Measurements from ENCODE around the gene MYL2.
A peak's percentile ranks its signal among the peaks of the same experiment; 100 is the strongest.
"Not testable (repeated sequence)": the region's sequence is repeated elsewhere in the genome, so short reads cannot be mapped to it uniquely, and the experiment has no call there.

Gene MYL2, protein sequence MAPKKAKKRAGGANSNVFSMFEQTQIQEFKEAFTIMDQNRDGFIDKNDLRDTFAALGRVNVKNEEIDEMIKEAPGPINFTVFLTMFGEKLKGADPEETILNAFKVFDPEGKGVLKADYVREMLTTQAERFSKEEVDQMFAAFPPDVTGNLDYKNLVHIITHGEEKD

DNA sequence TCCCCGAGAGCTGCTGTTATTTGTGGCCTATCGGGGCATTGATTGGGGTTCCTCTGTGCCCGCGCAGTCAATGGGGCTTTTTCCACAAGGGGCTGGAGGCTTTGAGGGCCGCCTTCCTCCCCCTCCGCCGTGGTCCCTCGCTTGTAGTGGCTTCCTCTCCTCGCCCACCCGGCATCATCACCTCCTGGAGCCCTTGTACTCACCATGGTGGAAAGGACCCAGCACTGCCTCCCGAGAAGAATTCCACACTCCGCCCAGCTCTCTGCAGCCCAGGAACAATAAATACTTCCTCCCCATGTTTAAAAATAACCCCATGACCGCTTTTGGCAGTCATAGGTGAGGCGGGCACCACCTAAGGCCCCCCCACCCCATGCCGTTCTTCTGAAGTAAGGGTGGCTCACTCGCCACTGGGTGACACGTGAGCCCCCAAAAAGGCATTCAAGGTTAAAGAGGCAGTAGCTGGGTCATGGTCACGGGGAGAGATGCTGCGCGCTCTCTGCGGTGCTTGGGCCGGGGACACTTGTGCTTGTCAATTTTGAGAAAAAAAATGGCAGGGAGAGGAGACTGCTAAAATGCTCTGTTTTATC, at the start of gene MYL2:
MYL2 (minus strand) TSS at position 256 of the 587 bp plus-strand sequence; CDS start at position 206, 50 bp downstream.
- DNase-seq, result no peak

DNA sequence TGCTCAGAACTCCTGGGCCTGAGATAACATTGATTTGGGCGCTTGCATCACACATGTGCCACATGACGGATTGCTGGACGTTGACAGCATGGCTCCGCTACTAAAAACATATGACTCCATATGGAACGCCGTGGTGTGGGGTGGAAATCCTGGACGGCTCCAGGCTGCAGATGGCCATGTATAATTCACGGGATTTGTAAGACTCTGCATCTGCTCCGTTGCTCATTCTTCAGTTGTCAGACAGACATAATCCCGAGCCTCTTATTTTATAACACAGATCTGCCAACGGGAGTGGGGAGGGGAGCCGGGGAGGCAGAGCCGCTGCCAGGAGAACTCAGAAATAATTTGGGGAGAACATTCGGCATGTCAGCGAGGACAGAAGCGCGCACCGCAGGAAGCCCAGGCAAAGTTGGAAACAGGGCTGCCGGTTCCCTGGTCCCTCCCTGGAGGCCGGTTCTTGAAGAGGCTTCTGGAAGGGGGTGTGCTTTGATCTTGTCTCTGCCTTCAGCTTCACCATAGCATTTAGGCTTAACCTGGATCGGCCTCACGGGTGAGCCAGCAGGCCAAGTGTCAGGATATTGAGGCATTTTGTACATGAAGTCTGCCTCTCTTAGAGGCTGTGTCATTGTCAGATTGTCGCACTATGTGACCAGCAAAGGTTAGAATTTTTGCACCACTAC, 45.8 kb upstream of the MYL2 start:
- DNase-seq, result no peak

GRCh38 chr12:110965574-110965973, 45.2 kb upstream of the MYL2 start:
- no peak for DNase-seq

- no peak for DNase-seq
Measured at GRCh38 chr12:110960795-110961194, 40.4 kb upstream of the MYL2 start.

- DNase-seq, result no peak
Measured at GRCh38 chr12:110957652-110958051, 37.3 kb upstream of the MYL2 start.

DNA sequence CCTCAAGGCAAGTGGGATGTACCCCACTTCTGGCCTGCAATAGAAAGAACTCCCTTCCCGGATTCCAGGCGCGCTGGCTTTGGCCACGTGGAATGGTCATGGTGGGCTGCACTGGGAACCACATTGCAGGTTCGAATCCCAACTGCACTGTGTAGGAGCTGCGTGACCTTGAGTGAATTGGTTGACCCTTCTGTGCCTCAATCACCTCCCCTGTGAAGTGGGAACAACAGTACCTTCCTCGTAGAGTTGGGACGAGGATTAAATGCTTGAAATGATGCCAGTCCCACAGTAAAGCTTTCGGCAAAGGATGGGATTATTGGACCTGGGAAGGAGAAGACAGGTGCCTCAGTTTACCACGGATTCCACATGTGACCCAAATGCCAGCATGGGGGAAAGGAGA, 36.8 kb upstream of the MYL2 start:
- DNase-seq, result no peak

DNA sequence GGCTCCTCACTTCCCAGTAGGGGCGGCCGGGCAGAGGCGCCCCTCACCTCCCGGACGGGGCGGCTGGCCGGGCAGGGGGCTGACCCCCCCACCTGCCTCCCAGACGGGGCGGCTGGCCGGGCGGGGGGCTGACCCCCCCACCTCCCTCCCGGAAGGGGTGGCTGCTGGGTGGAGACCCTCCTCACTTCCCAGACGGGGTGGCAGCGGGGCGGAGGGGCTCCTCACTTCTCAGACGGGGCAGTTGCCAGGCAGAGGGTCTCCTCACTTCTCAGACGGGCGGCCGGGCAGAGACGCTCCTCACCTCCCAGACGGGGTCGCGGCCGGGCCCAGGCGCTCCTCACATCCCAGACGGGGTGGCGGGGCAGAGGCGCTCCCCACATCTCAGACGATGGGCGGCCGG, 30.5 kb upstream of the MYL2 start:
- not testable (repeated sequence) for DNase-seq

DNA sequence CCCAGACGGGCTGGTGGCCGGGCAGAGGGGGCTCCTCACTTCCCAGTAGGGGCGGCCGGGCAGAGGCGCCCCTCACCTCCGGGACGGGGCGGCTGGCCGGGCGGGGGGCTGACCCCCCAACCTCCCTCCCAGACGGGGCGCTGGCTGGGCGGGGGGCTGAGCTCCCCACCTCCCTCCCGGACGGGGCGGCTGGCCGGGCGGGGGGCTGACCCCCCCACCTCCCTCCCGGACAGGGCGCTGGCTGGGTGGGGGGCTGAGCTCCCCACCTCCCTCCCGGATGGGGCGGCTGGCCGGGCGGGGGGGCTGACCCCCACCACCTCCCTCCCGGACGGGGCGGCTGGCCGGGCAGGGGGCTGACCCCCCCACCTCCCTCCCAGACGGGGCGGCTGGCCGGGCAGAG, 30.1 kb upstream of the MYL2 start:
- not testable (repeated sequence) for DNase-seq

DNA sequence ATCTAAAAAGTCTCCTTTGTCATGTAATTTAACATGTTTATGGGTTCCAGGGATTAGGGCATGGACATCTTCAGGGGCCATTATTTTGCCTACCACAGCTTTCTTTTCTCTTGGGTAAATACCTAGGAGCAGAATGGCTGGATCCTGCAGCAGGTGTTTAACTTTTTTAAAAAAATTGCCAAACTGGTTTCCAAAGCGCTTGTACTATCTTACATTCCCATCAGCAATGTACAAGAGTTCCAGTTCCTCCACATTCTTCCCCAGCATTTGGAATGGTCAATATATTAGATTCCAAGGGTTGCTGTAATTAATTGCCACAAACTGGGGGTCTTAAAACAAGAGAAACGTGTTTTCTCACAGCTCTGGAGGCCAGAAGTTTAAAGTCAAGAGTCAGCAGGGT, 27.7 kb upstream of the MYL2 start:
- DNase-seq, result no peak

DNA sequence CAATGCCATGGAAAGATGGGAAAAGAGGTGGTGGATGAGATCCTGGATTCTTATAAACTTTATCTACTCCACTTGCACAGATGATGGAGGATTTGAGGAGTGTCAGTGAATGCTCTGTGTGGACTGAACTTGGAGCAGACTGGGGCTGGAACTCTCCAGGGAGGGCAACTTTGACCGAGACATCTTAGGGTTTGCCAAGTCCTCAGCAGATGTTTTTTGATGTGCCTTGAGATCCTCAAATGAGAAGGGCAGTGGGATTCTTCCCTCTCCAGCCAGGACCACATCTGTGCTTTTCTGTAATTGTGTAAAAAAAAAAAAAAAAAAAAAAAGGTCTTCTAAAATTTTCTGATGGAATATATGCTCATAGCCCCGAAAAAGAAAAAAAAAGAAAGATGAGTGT, 23.0 kb upstream of the MYL2 start:
- DNase-seq, result no peak

DNA sequence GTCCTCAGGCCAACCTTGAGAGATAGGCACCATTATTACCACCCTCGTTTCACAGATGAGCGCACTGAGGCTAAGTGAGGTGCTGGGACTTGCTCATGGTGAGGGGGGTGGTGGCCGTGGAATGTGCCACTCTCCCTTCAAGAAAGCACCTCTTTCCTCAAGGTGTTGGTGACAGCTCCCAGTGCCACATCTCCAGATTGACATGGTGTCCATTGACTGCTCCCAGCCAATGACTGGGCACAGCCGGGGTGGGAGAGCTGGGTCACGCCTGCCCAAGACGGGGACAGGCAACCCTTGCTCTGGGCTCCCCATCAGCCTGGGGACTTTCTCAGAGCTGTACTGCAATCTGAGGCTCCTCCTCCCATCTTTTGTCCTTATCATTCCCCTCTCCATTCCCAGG, 21.0 kb upstream of the MYL2 start:
- DNase-seq, result no peak

DNA sequence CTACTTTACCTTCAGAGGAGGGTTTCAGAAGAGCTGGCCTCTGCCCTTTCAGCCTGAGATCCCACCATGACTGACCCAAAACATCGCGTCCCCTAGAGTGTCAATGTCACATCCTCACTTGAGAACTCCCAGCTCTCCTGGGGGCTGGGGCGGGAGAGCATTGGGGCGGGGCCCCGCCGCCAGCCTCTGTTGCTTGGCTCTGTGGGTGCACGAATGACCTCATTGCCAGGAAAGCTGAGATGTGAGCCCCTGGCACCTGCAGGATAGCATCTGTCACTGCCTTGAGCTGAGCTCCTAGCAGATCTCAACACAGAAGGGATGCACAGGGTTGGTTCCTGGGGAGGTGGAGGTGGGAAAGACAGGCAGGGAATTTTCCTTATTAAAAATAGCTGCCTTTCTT, 20.6 kb upstream of the MYL2 start:
- no peak for DNase-seq

- DNase-seq, result no peak
Measured at GRCh38 chr12:110940296-110940695, 19.9 kb upstream of the MYL2 start.

DNA sequence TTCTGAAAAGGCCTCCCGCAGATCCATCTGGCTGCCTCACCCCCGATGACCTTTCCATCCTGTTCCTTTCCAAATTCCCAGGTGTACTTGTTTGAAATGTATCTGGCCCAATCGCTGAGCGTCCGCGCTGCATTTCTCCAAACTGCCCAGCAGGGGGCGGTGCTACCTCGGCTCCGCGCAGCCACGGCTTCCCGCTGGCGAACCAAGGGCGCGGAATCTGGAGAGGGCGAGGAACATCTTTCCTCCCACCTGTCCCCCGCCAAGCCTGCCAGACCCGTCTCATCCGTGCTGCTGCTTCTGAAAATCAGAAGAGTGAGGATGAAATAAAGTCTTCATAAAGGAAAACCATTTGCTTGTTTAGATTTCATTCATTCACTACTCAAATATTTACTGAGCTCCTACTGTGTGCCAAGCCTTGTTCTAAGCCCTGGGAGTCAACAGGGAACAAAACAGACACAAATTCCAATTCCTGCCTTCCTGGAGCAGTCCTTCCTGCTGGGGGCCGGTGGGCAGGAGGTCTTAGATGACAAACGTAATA, 16.8 kb upstream of the MYL2 start:
- DNase-seq, result peak; percentile 46 to 53

GRCh38 chr12:110936367-110937103, 16.2 kb upstream of the MYL2 start:
- no peak for DNase-seq

DNA sequence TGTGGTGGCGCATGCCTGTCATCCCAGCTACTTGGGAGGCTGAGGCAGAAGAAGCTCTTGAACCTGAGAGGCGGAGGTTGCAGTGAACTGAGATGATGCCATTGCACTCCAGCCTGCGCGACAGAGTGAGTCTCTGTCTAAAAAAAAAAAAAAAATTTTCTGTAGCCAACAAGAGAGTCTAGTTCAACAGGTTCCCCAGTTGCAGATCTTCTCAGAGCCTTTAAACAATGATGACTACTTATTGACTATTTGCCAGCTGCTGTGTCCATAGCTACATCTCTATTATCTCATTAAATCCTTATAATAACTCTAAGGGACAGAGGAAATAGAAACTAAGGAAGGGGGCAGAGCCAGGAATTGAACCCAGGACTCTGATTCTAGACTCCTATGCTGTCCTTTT, 15.2 kb upstream of the MYL2 start:
- no peak for DNase-seq

DNA sequence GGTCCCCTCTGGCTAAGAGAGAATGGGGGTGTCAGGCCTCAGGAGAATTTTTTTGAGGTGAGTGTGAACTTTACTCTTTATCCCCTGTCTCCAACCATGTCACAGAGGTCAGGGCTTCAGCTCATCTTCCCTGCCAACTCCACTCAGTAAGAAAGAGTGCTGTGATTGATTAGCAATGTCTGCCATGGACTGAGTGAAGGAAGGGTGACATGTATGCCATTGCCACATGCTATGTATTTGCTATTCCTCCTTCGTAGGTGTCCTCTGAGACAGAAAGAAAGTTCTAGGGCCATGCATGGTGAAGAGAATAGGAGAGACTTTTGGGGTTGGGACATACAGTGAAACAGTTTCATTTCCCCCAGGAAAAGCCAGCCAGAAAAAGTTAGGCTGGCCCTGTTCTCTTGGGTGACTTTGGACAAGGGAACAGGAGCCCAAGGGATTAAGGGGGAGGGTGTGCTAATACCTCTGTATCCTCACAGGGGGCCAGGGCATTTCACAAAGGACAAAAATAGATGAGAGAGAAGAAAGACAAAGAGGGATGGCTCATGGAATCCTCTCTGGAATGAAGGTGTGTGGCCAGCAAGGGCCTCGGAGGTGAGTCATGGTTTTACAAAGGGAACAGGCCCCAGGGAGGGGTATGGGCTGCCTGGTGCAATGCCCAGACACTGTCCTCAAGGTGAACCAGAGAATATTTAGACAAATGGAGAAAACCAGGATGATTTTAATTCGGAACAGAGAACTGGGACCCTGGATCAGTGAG, 13.9 kb upstream of the MYL2 start:
- no peak for DNase-seq

DNA sequence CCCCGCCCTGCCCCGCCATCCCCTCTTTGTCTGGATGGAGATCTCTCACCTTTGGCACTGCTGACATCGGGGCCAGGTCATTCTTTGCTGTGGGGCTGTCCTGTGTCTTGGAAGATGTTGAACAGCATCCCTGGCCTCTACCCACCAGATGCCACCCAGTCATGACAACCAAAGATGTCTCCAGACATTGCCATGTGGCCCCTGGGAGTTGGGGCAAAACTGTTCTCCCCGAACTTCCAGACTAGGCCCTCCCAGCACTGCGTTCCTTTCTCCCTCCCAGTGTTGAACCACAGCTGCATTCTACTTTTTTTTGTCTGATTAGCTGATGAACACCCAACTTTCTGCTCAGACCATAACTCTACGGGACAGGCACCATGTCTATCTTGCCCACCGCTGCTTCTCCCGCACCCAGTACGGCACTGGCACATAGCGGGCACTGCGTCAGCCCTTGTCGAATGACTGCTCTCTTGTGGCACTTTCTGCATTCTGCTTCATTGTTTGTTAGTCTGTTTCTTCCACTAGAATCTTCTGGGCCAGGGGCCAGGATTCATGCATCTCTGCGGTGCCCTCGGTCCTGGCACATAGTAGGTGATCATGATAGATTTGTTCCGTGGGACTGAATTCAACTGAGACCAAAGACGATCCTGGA, 13.1 kb upstream of the MYL2 start:
- no peak for DNase-seq

- no peak for DNase-seq
Measured at GRCh38 chr12:110932046-110932445, 11.7 kb upstream of the MYL2 start.

DNA sequence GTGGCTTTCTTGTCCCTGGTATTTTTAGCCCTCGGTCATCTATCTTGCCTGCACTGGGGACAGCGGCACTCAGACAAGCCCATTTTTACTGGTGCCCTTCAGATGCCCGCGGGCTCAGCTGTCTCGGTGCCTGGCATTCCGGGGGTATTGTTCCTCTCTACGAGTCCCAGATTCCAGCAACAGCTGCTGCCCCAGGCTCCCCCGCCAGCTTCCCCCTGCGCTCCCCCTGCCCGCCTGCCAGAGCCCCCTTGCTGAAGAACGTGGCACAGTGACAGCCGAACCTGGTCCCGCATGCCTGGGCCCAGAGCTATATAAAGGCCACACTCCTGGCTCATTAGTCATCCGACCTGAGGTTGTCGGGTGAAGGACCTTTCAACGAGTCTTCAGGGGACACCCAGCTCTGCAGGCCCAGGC, 10.9 kb upstream of the MYL2 start:
- DNase-seq, result no peak

DNA sequence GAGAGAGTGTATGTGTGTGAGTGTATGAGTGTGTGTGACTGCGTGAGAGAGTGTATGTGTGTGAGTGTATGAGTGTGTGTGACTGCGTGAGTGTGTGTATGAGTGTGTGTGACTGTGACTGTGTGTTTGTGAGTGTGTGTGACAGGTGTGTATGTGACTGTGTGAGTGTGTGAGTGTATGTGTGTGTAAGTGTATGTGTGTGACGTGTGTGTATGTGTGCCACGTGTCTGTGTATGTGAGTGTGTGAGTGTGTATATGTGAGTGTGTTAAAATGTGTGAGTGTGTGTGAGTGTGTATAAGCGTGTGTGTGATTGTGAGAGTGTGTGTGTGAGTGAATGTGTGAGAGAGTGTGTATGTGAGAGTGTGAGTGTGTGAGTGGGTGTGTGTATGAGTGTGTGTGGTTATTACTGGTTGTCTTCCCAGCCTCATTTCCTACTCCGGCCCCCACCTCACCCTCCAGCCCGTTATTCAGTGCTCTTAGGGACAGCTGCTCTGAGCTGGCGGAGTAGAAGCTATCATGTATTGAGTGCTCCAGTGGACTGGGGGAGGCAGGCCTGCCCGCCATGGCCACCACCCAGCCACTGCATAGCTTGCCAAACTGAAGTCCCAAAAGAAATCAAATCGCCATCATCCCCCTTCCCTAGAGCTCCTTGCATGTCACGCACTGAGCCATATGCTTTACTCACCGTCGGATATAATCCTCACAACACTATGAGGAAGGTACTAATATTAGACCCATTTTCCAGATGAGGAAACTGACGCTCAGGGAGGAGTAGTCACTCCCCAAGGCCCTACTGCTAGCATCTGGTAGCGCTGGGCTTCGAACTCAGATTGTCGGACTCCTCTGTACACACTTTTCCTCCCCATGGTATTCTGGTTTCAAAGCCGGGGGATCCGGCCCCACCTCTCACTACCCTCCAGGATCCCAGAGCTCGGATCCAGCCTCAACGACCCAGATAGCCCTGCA, 10.3 kb upstream of the MYL2 start:
- no peak for DNase-seq
